ENCODE measurements around the gene TMUB2.
A peak's percentile ranks its signal among the peaks of the same experiment; 100 is the strongest.

The TMUB2 gene

DNA sequence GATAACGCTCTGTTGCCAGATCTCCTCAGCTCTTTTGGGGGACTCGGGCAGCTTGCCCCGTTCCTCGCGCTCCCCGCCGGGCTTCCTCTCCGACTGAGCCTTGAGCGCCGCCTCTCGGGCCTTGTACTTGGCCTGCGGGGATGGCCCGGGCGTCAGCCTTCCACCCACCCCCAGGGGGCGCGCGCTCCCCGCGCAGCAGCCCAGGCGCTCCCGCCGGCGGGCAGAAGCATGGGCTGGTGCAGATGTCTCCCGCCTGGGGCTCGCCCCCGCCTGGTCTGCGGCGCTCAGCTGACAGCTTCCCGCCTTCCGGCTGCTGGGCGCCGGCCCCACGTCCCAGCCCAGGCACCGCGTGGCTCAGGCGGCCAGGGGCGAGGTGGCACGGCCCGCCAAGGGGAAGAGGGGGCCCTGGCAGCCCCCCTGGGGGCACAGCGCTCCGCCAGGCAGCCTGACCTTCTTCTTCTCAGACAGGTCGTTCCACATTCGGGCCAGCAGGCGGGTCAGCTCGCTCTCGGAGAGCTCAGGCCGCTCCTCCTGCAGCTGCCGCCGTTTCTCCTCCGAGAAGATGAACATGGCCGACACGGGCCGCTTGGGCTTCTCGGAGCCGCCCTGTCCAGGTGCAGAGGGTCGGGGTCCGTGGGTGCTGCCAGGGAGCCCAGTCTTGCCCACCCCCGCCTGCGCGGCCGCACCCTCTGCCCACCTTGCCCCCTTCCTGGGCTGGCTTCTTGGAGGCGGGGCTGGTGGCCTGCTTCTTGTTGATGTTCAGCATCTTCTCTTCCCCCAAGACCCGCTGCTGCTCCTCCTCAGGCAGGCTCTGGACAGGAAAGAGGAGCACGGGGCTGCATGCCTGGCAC, 23.8 kb downstream of the TMUB2 start (continued):
- TF ChIP-seq IKZF3 (tag by site-specific recombination; IDR thresholded peaks at IDR 0.05) = no peak
- TF ChIP-seq, protein P1, sequence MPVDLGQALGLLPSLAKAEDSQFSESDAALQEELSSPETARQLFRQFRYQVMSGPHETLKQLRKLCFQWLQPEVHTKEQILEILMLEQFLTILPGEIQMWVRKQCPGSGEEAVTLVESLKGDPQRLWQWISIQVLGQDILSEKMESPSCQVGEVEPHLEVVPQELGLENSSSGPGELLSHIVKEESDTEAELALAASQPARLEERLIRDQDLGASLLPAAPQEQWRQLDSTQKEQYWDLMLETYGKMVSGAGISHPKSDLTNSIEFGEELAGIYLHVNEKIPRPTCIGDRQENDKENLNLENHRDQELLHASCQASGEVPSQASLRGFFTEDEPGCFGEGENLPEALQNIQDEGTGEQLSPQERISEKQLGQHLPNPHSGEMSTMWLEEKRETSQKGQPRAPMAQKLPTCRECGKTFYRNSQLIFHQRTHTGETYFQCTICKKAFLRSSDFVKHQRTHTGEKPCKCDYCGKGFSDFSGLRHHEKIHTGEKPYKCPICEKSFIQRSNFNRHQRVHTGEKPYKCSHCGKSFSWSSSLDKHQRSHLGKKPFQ (tag by site-specific recombination; IDR thresholded peaks at IDR 0.05) = no peak
- TF ChIP-seq ZNF558 (tag by site-specific recombination; IDR thresholded peaks at IDR 0.05) = no peak
- TF ChIP-seq ZNF48 (tag by site-specific recombination; IDR thresholded peaks at IDR 0.05) = no peak
- TF ChIP-seq HOXD13 (CRISPR knock-in tag; IDR thresholded peaks at IDR 0.05; ENCODE audit: borderline replicate concordance) = no peak
- 0 out of 2 replicates have a peak, but pooled peaks have one; percentile 30 for TF ChIP-seq KLF8 (tag by site-specific recombination; IDR thresholded peaks at IDR 0.05)
- TF ChIP-seq, protein P2, sequence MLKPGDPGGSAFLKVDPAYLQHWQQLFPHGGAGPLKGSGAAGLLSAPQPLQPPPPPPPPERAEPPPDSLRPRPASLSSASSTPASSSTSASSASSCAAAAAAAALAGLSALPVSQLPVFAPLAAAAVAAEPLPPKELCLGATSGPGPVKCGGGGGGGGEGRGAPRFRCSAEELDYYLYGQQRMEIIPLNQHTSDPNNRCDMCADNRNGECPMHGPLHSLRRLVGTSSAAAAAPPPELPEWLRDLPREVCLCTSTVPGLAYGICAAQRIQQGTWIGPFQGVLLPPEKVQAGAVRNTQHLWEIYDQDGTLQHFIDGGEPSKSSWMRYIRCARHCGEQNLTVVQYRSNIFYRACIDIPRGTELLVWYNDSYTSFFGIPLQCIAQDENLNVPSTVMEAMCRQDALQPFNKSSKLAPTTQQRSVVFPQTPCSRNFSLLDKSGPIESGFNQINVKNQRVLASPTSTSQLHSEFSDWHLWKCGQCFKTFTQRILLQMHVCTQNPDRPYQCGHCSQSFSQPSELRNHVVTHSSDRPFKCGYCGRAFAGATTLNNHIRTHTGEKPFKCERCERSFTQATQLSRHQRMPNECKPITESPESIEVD (tag by site-specific recombination; IDR thresholded peaks at IDR 0.05) = no peak
- TF ChIP-seq ZNF585B (tag by site-specific recombination; IDR thresholded peaks at IDR 0.05) = no peak
- no peak for TF ChIP-seq ZNF701 (tag by site-specific recombination; IDR thresholded peaks at IDR 0.05)
- TF ChIP-seq OVOL3 (tag by site-specific recombination; IDR thresholded peaks at IDR 0.05) = no peak
- TF ChIP-seq, protein P3, sequence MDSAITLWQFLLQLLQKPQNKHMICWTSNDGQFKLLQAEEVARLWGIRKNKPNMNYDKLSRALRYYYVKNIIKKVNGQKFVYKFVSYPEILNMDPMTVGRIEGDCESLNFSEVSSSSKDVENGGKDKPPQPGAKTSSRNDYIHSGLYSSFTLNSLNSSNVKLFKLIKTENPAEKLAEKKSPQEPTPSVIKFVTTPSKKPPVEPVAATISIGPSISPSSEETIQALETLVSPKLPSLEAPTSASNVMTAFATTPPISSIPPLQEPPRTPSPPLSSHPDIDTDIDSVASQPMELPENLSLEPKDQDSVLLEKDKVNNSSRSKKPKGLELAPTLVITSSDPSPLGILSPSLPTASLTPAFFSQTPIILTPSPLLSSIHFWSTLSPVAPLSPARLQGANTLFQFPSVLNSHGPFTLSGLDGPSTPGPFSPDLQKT (IDR thresholded peaks at IDR 0.05; ENCODE audit: borderline replicate concordance, low read depth, low read length) = no peak
- TF ChIP-seq ZIC2 (tag by site-specific recombination; IDR thresholded peaks at IDR 0.05) = peak; percentile 52
- TF ChIP-seq, protein P4, sequence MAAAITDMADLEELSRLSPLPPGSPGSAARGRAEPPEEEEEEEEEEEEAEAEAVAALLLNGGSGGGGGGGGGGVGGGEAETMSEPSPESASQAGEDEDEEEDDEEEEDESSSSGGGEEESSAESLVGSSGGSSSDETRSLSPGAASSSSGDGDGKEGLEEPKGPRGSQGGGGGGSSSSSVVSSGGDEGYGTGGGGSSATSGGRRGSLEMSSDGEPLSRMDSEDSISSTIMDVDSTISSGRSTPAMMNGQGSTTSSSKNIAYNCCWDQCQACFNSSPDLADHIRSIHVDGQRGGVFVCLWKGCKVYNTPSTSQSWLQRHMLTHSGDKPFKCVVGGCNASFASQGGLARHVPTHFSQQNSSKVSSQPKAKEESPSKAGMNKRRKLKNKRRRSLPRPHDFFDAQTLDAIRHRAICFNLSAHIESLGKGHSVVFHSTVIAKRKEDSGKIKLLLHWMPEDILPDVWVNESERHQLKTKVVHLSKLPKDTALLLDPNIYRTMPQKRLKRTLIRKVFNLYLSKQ (tag by site-specific recombination; IDR thresholded peaks at IDR 0.05; ENCODE audit: borderline replicate concordance) = no peak
- TF ChIP-seq, protein P5, sequence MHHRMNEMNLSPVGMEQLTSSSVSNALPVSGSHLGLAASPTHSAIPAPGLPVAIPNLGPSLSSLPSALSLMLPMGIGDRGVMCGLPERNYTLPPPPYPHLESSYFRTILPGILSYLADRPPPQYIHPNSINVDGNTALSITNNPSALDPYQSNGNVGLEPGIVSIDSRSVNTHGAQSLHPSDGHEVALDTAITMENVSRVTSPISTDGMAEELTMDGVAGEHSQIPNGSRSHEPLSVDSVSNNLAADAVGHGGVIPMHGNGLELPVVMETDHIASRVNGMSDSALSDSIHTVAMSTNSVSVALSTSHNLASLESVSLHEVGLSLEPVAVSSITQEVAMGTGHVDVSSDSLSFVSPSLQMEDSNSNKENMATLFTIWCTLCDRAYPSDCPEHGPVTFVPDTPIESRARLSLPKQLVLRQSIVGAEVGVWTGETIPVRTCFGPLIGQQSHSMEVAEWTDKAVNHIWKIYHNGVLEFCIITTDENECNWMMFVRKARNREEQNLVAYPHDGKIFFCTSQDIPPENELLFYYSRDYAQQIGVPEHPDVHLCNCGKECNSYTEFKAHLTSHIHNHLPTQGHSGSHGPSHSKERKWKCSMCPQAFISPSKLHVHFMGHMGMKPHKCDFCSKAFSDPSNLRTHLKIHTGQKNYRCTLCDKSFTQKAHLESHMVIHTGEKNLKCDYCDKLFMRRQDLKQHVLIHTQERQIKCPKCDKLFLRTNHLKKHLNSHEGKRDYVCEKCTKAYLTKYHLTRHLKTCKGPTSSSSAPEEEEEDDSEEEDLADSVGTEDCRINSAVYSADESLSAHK (tag by site-specific recombination; IDR thresholded peaks at IDR 0.05) = no peak
- 0 out of 2 replicates have a peak, but pooled peaks have one; percentile 48 for TF ChIP-seq KLF16 (tag by site-specific recombination; IDR thresholded peaks at IDR 0.05)
- no peak for TF ChIP-seq ZNF785 (tag by site-specific recombination; IDR thresholded peaks at IDR 0.05)
- TF ChIP-seq ZNF561 (tag by site-specific recombination; IDR thresholded peaks at IDR 0.05; ENCODE audit: borderline replicate concordance) = peak; percentile 90
- no peak for TF ChIP-seq ZNF677 (tag by site-specific recombination; IDR thresholded peaks at IDR 0.05)
- TF ChIP-seq MEIS1 (CRISPR knock-in tag; IDR thresholded peaks at IDR 0.05; ENCODE audit: borderline replicate concordance) = no peak
- TF ChIP-seq ZNF157 (tag by site-specific recombination; IDR thresholded peaks at IDR 0.05) = no peak
- TF ChIP-seq ZXDB (tag by site-specific recombination; IDR thresholded peaks at IDR 0.05) = no peak
- no peak for TF ChIP-seq REPIN1 (tag by site-specific recombination; IDR thresholded peaks at IDR 0.05; ENCODE audit: low read depth)
- TF ChIP-seq, protein P6, sequence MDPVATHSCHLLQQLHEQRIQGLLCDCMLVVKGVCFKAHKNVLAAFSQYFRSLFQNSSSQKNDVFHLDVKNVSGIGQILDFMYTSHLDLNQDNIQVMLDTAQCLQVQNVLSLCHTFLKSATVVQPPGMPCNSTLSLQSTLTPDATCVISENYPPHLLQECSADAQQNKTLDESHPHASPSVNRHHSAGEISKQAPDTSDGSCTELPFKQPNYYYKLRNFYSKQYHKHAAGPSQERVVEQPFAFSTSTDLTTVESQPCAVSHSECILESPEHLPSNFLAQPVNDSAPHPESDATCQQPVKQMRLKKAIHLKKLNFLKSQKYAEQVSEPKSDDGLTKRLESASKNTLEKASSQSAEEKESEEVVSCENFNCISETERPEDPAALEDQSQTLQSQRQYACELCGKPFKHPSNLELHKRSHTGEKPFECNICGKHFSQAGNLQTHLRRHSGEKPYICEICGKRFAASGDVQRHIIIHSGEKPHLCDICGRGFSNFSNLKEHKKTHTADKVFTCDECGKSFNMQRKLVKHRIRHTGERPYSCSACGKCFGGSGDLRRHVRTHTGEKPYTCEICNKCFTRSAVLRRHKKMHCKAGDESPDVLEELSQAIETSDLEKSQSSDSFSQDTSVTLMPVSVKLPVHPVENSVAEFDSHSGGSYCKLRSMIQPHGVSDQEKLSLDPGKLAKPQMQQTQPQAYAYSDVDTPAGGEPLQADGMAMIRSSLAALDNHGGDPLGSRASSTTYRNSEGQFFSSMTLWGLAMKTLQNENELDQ (tag by site-specific recombination; IDR thresholded peaks at IDR 0.05; ENCODE audit: low read depth) = no peak

Measured in HEK293 (cell line).